H9 (cell line): ENCODE data around the gene ADORA2B. TPM values are rescaled to one million over a fixed set of nuclear protein-coding genes. Genes with fewer than 3 reads are reported as not detected.

Source experiments
- DNase-seq: peaks from one replicate; pipeline ENCODE4 v3.0.0-alpha.2; 2017
- H2AFZ ChIP-seq: one replicate; pipeline ENCODE4 v1.6.1; 2013; ENCODE audit warnings: mild to moderate bottlenecking, low read length, control low read depth, moderate library complexity
- H2AK5ac ChIP-seq: 2 replicates; pipeline ENCODE4 v1.6.1; 2013; ENCODE audit warnings: low read length, control low read depth, mixed read lengths; ENCODE audit not compliant: insufficient read length
- H2BK120ac ChIP-seq: one replicate; pipeline ENCODE4 v1.6.1; 2013; ENCODE audit warnings: low read depth, mild to moderate bottlenecking, low read length, control low read depth, inconsistent platforms; ENCODE audit not compliant: poor library complexity, severe bottlenecking
- H2BK12ac ChIP-seq: 2 replicates; pipeline ENCODE4 v1.6.1; 2013; ENCODE audit warnings: low read length, control low read depth, mixed read lengths, low read depth; ENCODE audit not compliant: insufficient read length
- H2BK15ac ChIP-seq: 2 replicates; pipeline ENCODE4 v1.6.1; 2013; ENCODE audit warnings: low read depth, low read length, control low read depth
- H2BK20ac ChIP-seq: one replicate; pipeline ENCODE4 v1.6.1; 2013; ENCODE audit warnings: low read depth, mild to moderate bottlenecking, low read length, control low read depth, inconsistent platforms; ENCODE audit not compliant: poor library complexity, severe bottlenecking
- H2BK5ac ChIP-seq: 2 replicates; pipeline ENCODE4 v1.6.1; 2013; ENCODE audit warnings: low read length, control low read depth, mixed read lengths; ENCODE audit not compliant: insufficient read length
- H3K14ac ChIP-seq: 2 replicates; pipeline ENCODE4 v1.6.1; 2013; ENCODE audit warnings: low read length, control low read depth; ENCODE audit not compliant: insufficient read depth
- H3K18ac ChIP-seq: 2 replicates; pipeline ENCODE4 v1.6.1; 2013; ENCODE audit warnings: low read depth, mild to moderate bottlenecking, mixed read lengths, low read length, control low read depth; ENCODE audit not compliant: insufficient read length
- H3K23ac ChIP-seq: 2 replicates; pipeline ENCODE4 v1.6.1; 2013; ENCODE audit warnings: low read length, control low read depth, mixed read lengths, low read depth; ENCODE audit not compliant: insufficient read length
- H3K23me2 ChIP-seq: 2 replicates; pipeline ENCODE4 v1.6.1; 2013; ENCODE audit warnings: low read depth, mild to moderate bottlenecking, mixed read lengths, low read length, control low read depth; ENCODE audit not compliant: insufficient read length, poor library complexity, severe bottlenecking
- H3K27ac ChIP-seq: 2 replicates; pipeline ENCODE4 v1.5.1; 2013; ENCODE audit warnings: low read length, control low read depth, mixed read lengths, low read depth; ENCODE audit not compliant: insufficient read length
- H3K27me3 ChIP-seq: 2 replicates; pipeline ENCODE4 v1.6.1; 2013; ENCODE audit warnings: low read length, control low read depth, inconsistent platforms; ENCODE audit not compliant: insufficient read depth
- H3K4ac ChIP-seq: 2 replicates; pipeline ENCODE4 v1.6.1; 2013; ENCODE audit warnings: low read depth, mild to moderate bottlenecking, control low read depth, inconsistent platforms, low read length, moderate library complexity
- H3K4me1 ChIP-seq: 2 replicates; pipeline ENCODE4 v1.6.1; 2013; ENCODE audit warnings: low read length, control low read depth, inconsistent platforms; ENCODE audit not compliant: insufficient read depth
- H3K4me2 ChIP-seq: 2 replicates; pipeline ENCODE4 v1.6.1; 2013; ENCODE audit warnings: low read length, control low read depth, mixed read lengths; ENCODE audit not compliant: insufficient read length, insufficient read depth
- H3K56ac ChIP-seq: 2 replicates; pipeline ENCODE4 v1.6.1; 2013; ENCODE audit warnings: low read depth, mild to moderate bottlenecking, mixed read lengths, low read length, control low read depth; ENCODE audit not compliant: insufficient read length
- H3K79me1 ChIP-seq: 2 replicates; pipeline ENCODE4 v1.6.1; 2013; ENCODE audit warnings: low read depth, mild to moderate bottlenecking, moderate library complexity, low read length, control low read depth, inconsistent platforms; ENCODE audit not compliant: insufficient read depth, poor library complexity, severe bottlenecking
- H3K79me2 ChIP-seq: 2 replicates; pipeline ENCODE4 v1.6.1; 2013; ENCODE audit warnings: low read length, control low read depth, inconsistent platforms; ENCODE audit not compliant: insufficient read depth
- H3K9ac ChIP-seq: 2 replicates; pipeline ENCODE4 v1.6.1; 2013; ENCODE audit warnings: low read length, control low read depth, mixed read lengths; ENCODE audit not compliant: insufficient read length; ENCODE audit errors: extremely low read depth
- H3K9me3 ChIP-seq: one replicate; pipeline ENCODE4 v1.6.1; 2013; ENCODE audit warnings: low read depth, low read length, inconsistent platforms; ENCODE audit not compliant: control insufficient read depth
- H3T11ph ChIP-seq: one replicate; pipeline ENCODE4 v1.6.1; 2013; ENCODE audit warnings: mild to moderate bottlenecking, low read length, control low read depth, inconsistent platforms
- H4K20me1 ChIP-seq: one replicate; pipeline ENCODE4 v1.6.1; 2013; ENCODE audit not compliant: control insufficient read depth, insufficient read length, insufficient read depth
- H4K5ac ChIP-seq: 2 replicates; pipeline ENCODE4 v1.6.1; 2013; ENCODE audit warnings: low read depth, mild to moderate bottlenecking, mixed read lengths, low read length, control low read depth; ENCODE audit not compliant: insufficient read length
- H4K8ac ChIP-seq: replicated peaks from 2 replicates; pipeline ENCODE4 v1.6.1; 2013; ENCODE audit warnings: low read length, control low read depth, mixed read lengths, low read depth; ENCODE audit not compliant: insufficient read length
- H4K91ac ChIP-seq: 2 replicates; pipeline ENCODE4 v1.6.1; 2013; ENCODE audit warnings: low read depth, mild to moderate bottlenecking, moderate library complexity, mixed read lengths, low read length, control low read depth; ENCODE audit not compliant: insufficient read length
- H3K27ac Mint-ChIP-seq, 3 experiments: 2 replicates in 2 of 3; 3 replicates in 1 of 3; pipeline ENCODE4 v1.8.0; 2020 to 2021; ENCODE audit warnings: mixed read lengths in 3 of 3, mild to moderate bottlenecking in 1 of 3, moderate library complexity in 1 of 3
- H3K27me3 Mint-ChIP-seq: 2 replicates; pipeline ENCODE4 v1.8.0; 2021; ENCODE audit warnings: low read depth, mild to moderate bottlenecking, moderate library complexity, mixed read lengths
- H3K36me3 Mint-ChIP-seq, 3 experiments: 2 replicates in 2 of 3; 3 replicates in 1 of 3; pipeline ENCODE4 v1.8.0; 2020 to 2021; ENCODE audit warnings: low read depth in 3 of 3, mixed read lengths in 3 of 3; ENCODE audit not compliant: insufficient read depth in 1 of 3
- H3K4me1 Mint-ChIP-seq, 2 experiments: 2 replicates each; pipeline ENCODE4 v1.8.0; 2020; ENCODE audit warnings: mixed read lengths in 2 of 2
- H3K4me3 Mint-ChIP-seq, 2 experiments: 2 replicates in 1 of 2; 3 replicates in 1 of 2; pipeline ENCODE4 v1.8.0; 2020 to 2021; ENCODE audit warnings: mild to moderate bottlenecking in 2 of 2, mixed read lengths in 2 of 2, moderate library complexity in 1 of 2
- H3K9me3 Mint-ChIP-seq, 2 experiments: 2 replicates in 1 of 2; 3 replicates in 1 of 2; pipeline ENCODE4 v1.8.0; 2020; ENCODE audit warnings: mild to moderate bottlenecking in 2 of 2, mixed read lengths in 2 of 2, moderate library complexity in 1 of 2
- WGBS: extraction: QIAGEN DNeasy Blood & Tissue Kit; methylation state at CpG from one replicate; pipeline ENCODE4 v1.1.7; 2013; ENCODE audit warnings: missing lambda C conversion rate, low lambda C conversion rate, mixed read lengths; ENCODE audit not compliant: insufficient read length; ENCODE audit errors: extremely low coverage; 5-methylcytosine and 5-hydroxymethylcytosine counted together
- total RNA-seq: library from RNA; stranded (reverse); gene quantifications from 2 replicates; pipeline ENCODE4 v1.2.1, GENCODE V29; 2021
- TF ChIP-seq, protein P1 (sequence below): fragments of 200-600 bp; sonication (generic); conservative IDR thresholded peaks from 3 replicates; pipeline ENCODE4 v1.8.0; 2021; ENCODE audit warnings: antibody characterized with exemption, mild to moderate bottlenecking

Gene ADORA2B
- total RNA-seq, 1 experiment from 2014 or later: 3.1 TPM

DNA sequence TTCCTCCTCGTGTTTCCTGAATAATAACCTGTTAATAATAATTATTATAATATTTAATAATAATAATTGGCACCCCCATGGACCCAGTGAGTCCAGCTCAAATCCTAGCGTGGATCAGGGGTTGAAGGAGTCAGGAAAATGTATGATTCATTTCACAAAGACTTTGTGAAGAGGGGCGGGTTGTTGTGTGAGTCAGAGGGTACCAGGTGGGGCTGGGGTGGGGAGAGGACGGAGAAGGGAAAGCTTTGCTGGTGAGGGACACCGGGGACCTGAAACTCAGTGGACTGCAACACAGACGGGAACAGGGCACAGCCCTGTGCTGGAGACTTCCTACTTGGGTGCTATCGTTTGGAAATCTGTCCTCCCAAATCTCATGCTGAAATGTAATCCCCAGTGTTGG lies 3.1 kb upstream of the ADORA2B start:
- no peak for DNase-seq
- H2BK12ac ChIP-seq: no peak overlapping the region

More for the DNA sequence above, 3.1 kb upstream of the ADORA2B start:
- Histone ChIP-seq H4K8ac (no peak overlapping the region), H3K14ac (no peak overlapping the region), H3K23me2 (peaks cover 15% of the 10 kb centered on the region), H4K20me1 (no peaks in the 10 kb centered on the region), H3K18ac (no peak overlapping the region), H4K91ac (no peak overlapping the region), H4K5ac (no peak overlapping the region), H3K27me3 (peaks cover 15% of the 10 kb centered on the region; the same call in 1 of the 2 replicates), H3K27ac (no peak overlapping the region), H3T11ph (no peak overlapping the region), H2BK15ac (no peak overlapping the region), H3K4me2 (no peak overlapping the region), H3K9ac (no peak overlapping the region), H2BK120ac (no peak overlapping the region), H3K4ac (no peak overlapping the region), H2AK5ac (no peak overlapping the region), H2AFZ (no peak overlapping the region), H3K4me1 (no peaks in the 10 kb centered on the region), H3K79me1 (no peaks in the 10 kb centered on the region), H3K9me3 (no peaks in the 10 kb centered on the region), H2BK20ac (no peak overlapping the region), H3K56ac (no peak overlapping the region), H3K23ac (no peak overlapping the region), H3K79me2 (no peaks in the 10 kb centered on the region), H2BK5ac (no peak overlapping the region)
- Mint-ChIP-seq H3K36me3 (no peaks in the 10 kb centered on the region; a peak in 1 of 7 replicates), H3K4me1 (peaks cover 10 to 13% of the 10 kb centered on the region in 2 experiments; a peak in 3 of 4 replicates), H3K4me3 (no peak overlapping the region), H3K27ac (no peak overlapping the region), H3K9me3 (peaks cover 0 to 6% of the 10 kb centered on the region in 2 experiments), H3K27me3 (peaks cover 50% of the 10 kb centered on the region)
- TF ChIP-seq, protein P1, sequence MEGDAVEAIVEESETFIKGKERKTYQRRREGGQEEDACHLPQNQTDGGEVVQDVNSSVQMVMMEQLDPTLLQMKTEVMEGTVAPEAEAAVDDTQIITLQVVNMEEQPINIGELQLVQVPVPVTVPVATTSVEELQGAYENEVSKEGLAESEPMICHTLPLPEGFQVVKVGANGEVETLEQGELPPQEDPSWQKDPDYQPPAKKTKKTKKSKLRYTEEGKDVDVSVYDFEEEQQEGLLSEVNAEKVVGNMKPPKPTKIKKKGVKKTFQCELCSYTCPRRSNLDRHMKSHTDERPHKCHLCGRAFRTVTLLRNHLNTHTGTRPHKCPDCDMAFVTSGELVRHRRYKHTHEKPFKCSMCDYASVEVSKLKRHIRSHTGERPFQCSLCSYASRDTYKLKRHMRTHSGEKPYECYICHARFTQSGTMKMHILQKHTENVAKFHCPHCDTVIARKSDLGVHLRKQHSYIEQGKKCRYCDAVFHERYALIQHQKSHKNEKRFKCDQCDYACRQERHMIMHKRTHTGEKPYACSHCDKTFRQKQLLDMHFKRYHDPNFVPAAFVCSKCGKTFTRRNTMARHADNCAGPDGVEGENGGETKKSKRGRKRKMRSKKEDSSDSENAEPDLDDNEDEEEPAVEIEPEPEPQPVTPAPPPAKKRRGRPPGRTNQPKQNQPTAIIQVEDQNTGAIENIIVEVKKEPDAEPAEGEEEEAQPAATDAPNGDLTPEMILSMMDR: no peak
- no CpG with 5 or more reads among the region's 7 CpGs for WGBS
